Nasal cavity respiratory epithelium epithelial cell of viscerocranial mucosa (primary cell): ENCODE data around the gene NRM. TPM values are rescaled to one million over a fixed set of nuclear protein-coding genes. Genes with fewer than 3 reads are reported as not detected.

ENCODE experiments used
- total RNA-seq: library from RNA; depleted of rRNA; stranded (reverse); fragments of >200 nt; gene quantifications from 2 replicates; pipeline ENCODE4 v1.2.3, GENCODE V29; 2014

NRM gene
- 0.34 and 2.0 TPM in 2 replicates for total RNA-seq

GRCh38 chr6:30690403-30691207 is at the start of gene NRM:
Gene NRM (minus strand): TSS chr6:30690984. CDS start chr6:30690974, 10 bp downstream.

GRCh38 chr6:30719791-30720737 is 29.3 kb upstream of the NRM start, which contains the start of gene TUBB:
Gene TUBB (plus strand): TSS chr6:30720352. CDS start chr6:30720507, 155 bp downstream.

GRCh38 chr6:30717129-30717844 is 26.5 kb upstream of the NRM start, which contains the start of gene MDC1:
Gene MDC1 (minus strand): TSS chr6:30717281. CDS start chr6:30715175, 2,106 bp downstream.

GRCh38 chr6:30686009-30686907 is 4.5 kb downstream of the NRM start, which contains the start of gene PPP1R18:
Gene PPP1R18 (minus strand): TSS chr6:30686645. CDS start chr6:30686018, 627 bp downstream.

GRCh38 chr6:30672445-30673253 is 18.1 kb downstream of the NRM start, which contains the start of gene DHX16:
Gene DHX16 (minus strand): TSS chr6:30673006. CDS start chr6:30672841, 165 bp downstream.

GRCh38 chr6:30646450-30647241 is 44.1 kb downstream of the NRM start, which contains the start of gene C6orf136:
Gene C6orf136 (plus strand): TSS chr6:30647133. CDS start chr6:30647232, 99 bp downstream.

Other genes starting within 250 kb of the NRM start
- gene HLA-E, start 201.5 kb downstream of the NRM start, total RNA-seq, result 157 and 192 TPM in 2 replicates
- gene GNL1, start 134.5 kb downstream of the NRM start, total RNA-seq, result 30.9 and 31.4 TPM in 2 replicates
- 3.1 and 4.3 TPM in 2 replicates for gene PRR3, start 133.7 kb downstream of the NRM start, total RNA-seq
- 42.0 and 70.8 TPM in 2 replicates for gene ABCF1, start 119.5 kb downstream of the NRM start, total RNA-seq
- 16.4 and 22.2 TPM in 2 replicates for gene PPP1R10, start 73.7 kb downstream of the NRM start, total RNA-seq
- gene MRPS18B, start 73.1 kb downstream of the NRM start, total RNA-seq, result 32.7 and 94.3 TPM in 2 replicates
- gene ATAT1, start 64.1 kb downstream of the NRM start, total RNA-seq, result 1.4 and 5.1 TPM in 2 replicates
- gene C6orf136, start 43.9 kb downstream of the NRM start, total RNA-seq, result 3.1 and 3.8 TPM in 2 replicates
- 43.7 and 45.3 TPM in 2 replicates for gene DHX16, start 18.0 kb downstream of the NRM start, total RNA-seq
- gene PPP1R18, start 4.3 kb downstream of the NRM start, total RNA-seq, result 40.7 and 56.9 TPM in 2 replicates
- gene MDC1, start 26.3 kb upstream of the NRM start, total RNA-seq, result 4.4 and 7.2 TPM in 2 replicates
- 88.5 and 229 TPM in 2 replicates for gene TUBB, start 29.4 kb upstream of the NRM start, total RNA-seq
- 23.2 and 75.0 TPM in 2 replicates for gene FLOT1, start 51.7 kb upstream of the NRM start, total RNA-seq
- gene IER3, start 53.6 kb upstream of the NRM start, total RNA-seq, result 110 and 273 TPM in 2 replicates
- gene DDR1, start 193.5 kb upstream of the NRM start, total RNA-seq, result 101 and 486 TPM in 2 replicates
- gene GTF2H4, start 217.2 kb upstream of the NRM start, total RNA-seq, result 6.5 and 15.9 TPM in 2 replicates
- 20.9 and 25.3 TPM in 2 replicates for gene VARS2, start 223.3 kb upstream of the NRM start, total RNA-seq
- gene SFTA2, start 241.2 kb upstream of the NRM start, total RNA-seq, result not detected in 2 replicates
- not detected in 2 replicates for gene MUCL3, start 250.0 kb upstream of the NRM start, total RNA-seq